Activated T-cell treated with anti-CD3 and anti-CD28 coated beads for 48 hours (primary cell): ENCODE measurements around the gene CACNA2D2.
A peak's percentile ranks its signal among the peaks of the same experiment; 100 is the strongest.

Experiments
- DNase-seq: peaks from one replicate; pipeline ENCODE4 v3.0.0-alpha.2; 2020; ENCODE audit warnings: low read depth

Gene CACNA2D2

GRCh38 chr3:50325497-50326181 lies 177.8 kb downstream of the CACNA2D2 start:
- no peak for DNase-seq

- no peak for DNase-seq
These were observed 178.3 kb downstream of the CACNA2D2 start for GRCh38 chr3:50325113-50325480.

DNA sequence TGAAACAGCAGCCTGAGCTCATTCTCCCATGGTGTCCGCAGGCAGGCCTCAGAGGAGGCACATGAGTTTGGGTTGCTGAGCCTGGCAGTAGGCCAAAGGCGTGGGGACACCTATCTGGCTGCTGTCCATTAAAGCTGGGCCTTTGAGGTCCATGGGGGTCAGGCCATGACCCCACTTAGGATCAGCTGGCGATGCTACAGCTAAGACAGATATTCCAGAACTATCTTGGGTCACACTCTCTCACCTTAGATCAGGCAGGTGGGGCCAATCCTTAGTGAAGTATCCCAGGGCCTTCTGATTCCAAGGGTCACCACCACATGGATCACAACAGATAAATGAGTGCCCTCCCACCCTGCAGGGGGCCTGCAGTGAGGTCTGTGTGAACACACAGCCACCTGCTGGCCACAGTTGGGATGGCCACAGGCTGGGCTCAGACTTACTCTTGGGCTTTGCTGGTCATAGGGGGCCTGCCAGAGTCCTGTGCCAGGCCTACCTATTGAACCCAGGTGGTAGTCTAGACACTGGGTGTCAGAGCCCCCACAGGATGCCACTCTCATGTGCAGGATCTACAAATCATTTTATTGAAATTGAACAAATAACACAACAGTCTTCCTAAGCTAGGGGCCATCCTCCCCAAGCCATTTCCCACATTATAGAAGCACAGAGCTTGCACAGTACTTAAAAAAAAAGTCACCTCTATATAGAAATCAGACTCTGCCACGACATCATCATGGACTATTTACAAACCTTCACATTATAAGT lies 178.9 kb downstream of the CACNA2D2 start:
- peak; percentile 64 for DNase-seq

DNA sequence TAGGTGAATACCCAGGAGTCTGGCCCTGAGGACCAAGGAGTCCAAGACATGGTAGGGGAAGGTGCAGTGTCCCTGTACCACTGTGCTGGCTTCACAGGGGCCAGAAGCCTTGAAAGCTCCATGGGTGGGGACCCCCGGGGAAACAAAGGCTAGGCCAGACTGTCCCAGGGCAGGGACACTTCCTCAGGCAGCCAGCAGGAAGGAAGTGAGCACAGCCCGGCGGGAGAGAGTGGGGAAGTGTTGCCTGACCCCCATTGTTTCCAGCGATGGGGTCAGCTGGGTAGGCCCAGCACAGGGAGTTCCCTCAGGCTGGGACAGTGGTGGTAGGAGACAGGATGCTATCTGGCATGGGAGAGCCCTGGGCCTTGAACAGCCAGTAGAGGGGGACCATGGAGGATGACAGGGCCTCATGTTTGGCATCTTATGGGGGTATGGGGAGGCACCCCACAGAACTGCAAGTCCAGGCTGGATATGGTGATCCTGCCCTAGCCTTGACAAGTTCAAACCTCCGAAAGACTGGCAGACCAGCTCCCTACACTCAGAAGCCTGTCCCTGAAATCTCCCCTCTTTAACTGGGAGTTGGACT lies 179.7 kb downstream of the CACNA2D2 start:
- no peak for DNase-seq

- no peak for DNase-seq
These were observed 180.3 kb downstream of the CACNA2D2 start for GRCh38 chr3:50323092-50323600.

DNA sequence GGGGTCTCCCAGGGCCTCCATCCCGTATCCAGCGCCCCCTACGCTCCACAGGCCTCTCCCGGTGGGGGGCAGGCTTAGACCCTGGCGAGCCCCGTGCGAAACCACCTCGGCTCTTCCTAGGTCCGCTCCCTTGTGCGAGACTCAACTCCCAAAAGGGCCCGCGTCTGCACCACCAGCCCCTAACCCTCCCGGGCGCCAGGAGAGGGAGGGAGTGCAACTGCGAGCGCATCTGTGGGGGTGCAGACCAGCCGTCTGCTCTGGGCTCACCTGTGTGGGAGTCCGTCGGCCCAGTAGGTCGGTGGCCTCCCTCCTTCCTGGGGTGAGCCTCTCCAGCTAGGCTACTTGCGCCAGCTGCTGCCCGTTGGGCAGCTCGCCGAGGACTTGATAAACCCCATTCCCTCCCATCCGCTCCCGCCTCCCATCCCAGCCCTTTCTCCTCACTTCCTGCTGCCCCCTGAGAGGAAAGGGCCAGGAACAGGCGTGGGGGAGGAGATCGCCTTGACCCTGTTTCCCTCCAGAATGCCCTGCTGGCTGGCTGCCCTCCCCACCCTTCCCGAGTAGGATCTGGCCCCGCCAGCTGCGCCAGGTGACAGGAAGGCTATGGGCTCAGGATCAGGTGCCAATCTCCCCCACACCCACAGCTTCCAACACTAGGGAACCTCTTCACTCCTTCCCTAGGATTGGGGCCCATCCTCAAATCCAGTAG lies 180.9 kb downstream of the CACNA2D2 start, which contains the start of gene HYAL2:
Gene HYAL2, minus strand, starts transcription at position 360 of the 706 bp plus-strand sequence. CDS start 2,256 bp downstream, outside the sequence.
- no peak for DNase-seq

DNA sequence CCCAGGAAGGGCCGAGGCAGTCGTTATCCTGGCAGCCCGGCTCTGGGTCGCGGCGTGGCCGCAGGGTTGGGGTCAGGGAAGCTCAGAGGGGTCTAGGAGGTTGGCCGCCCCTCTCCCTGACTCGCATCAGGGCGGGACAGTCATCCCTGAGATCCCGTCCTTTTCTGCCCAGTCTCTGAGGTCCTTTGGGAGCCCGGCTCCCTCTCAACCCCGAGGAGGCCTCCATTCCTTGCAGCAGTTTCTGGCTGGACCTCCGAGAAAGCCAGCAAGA lies 181.4 kb downstream of the CACNA2D2 start:
- no peak for DNase-seq

DNA sequence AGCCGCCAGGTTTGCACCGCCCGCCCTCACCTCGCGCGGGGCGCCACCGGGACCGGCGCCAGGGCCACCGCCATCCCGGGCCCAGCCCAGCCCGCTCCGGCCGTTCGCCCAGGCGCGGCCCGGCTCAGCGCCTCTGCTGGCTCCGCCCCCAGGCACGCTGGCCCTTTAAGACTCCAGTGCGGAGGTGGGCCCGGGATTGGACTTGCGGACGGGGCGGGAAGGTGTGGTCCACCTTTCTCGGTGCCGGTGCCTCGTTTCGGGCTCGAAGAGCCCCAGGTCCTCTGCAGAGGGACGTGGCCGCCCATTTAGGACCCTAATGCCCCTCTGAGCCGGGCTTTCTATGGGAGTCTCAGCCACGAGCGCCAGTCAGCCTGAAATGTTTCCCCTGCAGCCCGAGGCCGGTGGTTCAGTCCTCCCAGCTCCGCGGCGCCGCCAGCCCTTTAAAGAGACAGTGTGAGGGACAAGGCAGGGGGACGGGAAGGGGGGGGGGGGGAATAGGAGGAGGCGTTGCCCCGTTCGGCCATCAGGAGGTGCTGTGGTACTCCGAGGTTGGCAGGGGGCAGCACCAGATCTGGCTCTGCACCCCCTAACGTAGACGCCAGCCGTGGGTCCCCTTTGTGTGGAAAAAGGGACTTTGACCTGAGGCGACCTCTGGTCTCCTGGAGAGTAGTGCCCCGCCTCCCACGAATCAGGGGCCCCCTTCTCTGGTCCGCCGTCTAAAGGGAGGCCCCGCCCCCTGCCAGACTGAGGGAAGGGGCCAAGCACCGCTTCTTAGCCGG lies 181.9 kb downstream of the CACNA2D2 start:
- peak; percentile 77 for DNase-seq

DNA sequence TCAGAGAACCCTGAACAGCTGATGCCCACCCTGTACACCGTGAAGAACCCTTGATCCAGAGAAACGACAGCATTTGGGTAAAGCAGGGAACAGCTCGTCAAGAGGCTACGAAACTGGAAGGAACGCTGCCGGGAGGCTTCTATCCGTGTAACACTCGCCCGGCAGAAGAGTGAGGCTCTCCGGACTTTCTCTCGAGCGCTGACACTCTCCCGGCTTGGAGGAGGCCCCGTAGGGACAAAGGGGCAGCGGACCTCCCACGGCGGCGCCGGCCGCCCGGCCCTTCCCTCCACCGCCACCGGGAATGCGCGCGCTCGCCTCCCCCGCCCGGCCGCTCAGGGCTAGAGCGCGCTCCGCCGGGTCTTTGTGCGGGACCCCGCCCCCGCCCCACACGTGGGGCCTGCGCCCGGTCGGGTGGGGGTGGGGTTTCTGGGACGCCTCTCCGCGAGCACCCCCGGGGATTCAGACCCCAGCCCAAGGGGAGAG lies 182.5 kb downstream of the CACNA2D2 start:
- DNase-seq, result peak; percentile 68

DNA sequence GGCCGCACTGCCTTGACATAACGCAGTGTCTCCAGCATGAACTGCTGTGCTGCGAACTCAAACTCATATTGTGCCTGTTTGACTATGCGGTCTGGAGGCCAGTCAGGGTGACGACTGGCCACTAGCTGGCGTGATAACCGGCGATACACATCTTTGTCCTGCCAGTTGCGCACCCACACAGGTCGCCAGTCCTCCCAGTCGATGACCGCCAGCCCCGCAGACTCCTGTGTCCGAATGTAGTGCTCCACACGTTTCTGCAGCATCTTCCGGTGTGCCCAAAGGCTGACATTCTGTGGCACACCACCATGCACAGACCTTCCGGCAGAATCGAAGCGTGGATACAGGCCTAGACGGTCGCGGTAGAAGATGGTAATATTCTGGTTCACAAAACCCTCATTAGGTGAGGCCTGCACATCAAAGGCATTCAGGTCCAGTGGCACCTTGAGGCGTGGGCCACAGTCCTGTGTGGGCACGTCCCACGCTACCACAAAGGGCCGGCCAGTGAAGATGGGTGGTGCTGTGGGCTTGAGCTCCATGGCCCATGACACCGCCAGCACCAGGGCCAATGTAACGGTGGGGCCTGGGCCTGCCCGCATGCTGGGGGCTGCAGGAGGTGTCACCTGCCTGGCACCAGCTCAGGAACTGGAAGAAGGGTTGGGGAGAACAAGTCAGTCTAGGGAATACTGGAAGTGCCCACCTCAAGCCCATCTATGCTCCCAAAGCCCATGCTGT lies 183.4 kb downstream of the CACNA2D2 start:
- no peak for DNase-seq

- no peak for DNase-seq
These were observed 184.1 kb downstream of the CACNA2D2 start for GRCh38 chr3:50319181-50319893.

GRCh38 chr3:50318615-50319014 lies 184.8 kb downstream of the CACNA2D2 start:
- no peak for DNase-seq

- DNase-seq, result no peak
These were observed 185.3 kb downstream of the CACNA2D2 start for GRCh38 chr3:50318163-50318562.

GRCh38 chr3:50317300-50317699 lies 186.1 kb downstream of the CACNA2D2 start:
- no peak for DNase-seq

- DNase-seq, result peak; percentile 44
These were observed 186.7 kb downstream of the CACNA2D2 start for GRCh38 chr3:50316657-50317242.

GRCh38 chr3:50314816-50315215 lies 188.6 kb downstream of the CACNA2D2 start:
- DNase-seq, result no peak

DNA sequence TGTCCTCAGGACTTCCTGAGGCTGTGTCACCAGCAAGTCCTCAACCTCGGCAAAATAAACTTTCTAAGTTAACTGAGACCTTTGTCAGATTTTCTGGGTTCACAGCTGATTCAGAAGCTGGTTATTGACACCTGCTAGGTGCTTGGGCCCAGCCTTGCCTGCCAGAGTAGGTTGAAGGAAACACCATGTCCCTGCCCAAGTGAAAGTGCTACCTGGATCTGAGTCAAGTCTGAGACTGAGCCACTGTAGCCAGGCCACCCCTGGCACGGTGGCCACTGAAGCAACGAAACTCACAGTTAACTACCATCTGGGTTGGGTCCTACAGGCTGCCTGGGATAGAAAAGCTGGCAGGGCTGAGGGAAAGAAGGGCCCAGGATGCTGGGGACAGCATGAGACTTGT lies 189.1 kb downstream of the CACNA2D2 start:
- DNase-seq, result no peak
